Measurements from ENCODE around the gene PCDH9. TPM values are rescaled to one million over a fixed set of nuclear protein-coding genes. Genes with fewer than 3 reads are reported as not detected.

PCDH9 gene
- total RNA-seq, 1 donor from 2014 or later, result 29.7 TPM

DNA sequence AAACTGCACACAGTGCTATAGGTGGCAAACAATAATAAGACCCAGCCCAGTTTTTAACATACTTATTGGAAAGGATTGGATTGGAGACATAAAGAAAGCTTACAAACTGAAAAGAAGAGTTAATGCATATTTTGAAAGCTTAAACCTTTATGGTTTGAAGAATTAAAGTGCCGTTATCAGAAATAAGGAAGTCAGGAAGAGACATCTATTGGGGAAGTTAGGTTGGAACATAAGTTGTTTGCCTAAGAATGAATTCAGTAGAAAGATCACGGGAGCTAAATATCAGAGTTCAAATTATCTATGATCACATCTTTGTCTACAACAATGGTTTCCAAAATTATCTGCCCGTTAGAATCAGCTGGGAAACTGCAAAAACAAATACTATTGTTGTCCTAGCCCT is 767.9 kb downstream of the PCDH9 start:
- Mint-ChIP-seq H3K36me3 (no peaks in the 10 kb centered on the region), H3K27me3 (ENCODE audit: low read depth) (no peaks in the 10 kb centered on the region), H3K27ac (no peak overlapping the region), H3K9me3 (no peaks in the 10 kb centered on the region), H3K4me3 (no peak overlapping the region), H3K4me1 (peaks cover 6% of the 10 kb centered on the region)
- TF ChIP-seq, protein P1, sequence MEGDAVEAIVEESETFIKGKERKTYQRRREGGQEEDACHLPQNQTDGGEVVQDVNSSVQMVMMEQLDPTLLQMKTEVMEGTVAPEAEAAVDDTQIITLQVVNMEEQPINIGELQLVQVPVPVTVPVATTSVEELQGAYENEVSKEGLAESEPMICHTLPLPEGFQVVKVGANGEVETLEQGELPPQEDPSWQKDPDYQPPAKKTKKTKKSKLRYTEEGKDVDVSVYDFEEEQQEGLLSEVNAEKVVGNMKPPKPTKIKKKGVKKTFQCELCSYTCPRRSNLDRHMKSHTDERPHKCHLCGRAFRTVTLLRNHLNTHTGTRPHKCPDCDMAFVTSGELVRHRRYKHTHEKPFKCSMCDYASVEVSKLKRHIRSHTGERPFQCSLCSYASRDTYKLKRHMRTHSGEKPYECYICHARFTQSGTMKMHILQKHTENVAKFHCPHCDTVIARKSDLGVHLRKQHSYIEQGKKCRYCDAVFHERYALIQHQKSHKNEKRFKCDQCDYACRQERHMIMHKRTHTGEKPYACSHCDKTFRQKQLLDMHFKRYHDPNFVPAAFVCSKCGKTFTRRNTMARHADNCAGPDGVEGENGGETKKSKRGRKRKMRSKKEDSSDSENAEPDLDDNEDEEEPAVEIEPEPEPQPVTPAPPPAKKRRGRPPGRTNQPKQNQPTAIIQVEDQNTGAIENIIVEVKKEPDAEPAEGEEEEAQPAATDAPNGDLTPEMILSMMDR (IDR thresholded peaks at IDR 0.05; ENCODE audit: unreplicated experiment), result no peak
- no peak for DNase-seq (ENCODE audit: low spot score in 2 of 2, unreplicated experiment in 2 of 2)

DNA sequence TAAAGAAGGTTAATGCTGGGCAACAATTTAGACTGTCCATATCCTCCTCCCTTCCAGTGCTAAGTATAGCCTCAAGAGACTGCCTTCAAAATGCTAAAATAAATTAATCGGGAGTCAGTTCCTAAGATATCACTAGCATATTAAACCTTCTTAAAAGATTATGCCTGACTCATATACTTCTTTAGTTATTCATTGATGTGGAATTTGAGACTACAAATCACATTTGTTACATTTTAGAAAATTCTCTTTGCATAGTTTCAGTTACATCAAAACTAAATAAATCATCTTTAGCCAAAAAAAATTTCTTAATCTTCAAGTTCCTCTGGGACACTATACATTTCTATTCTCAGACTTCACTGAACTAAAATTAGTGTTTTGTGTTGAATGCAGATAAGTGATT is 769.1 kb downstream of the PCDH9 start:
- Mint-ChIP-seq H3K9me3 (no peaks in the 10 kb centered on the region), H3K27me3 (ENCODE audit: low read depth) (no peaks in the 10 kb centered on the region), H3K4me3 (no peak overlapping the region), H3K36me3 (no peaks in the 10 kb centered on the region), H3K27ac (no peak overlapping the region), H3K4me1 (peaks cover 6% of the 10 kb centered on the region)
- no peak for DNase-seq (ENCODE audit: low spot score in 2 of 2, unreplicated experiment in 2 of 2)
- TF ChIP-seq, protein P1 (IDR thresholded peaks at IDR 0.05; ENCODE audit: unreplicated experiment), result no peak

DNA sequence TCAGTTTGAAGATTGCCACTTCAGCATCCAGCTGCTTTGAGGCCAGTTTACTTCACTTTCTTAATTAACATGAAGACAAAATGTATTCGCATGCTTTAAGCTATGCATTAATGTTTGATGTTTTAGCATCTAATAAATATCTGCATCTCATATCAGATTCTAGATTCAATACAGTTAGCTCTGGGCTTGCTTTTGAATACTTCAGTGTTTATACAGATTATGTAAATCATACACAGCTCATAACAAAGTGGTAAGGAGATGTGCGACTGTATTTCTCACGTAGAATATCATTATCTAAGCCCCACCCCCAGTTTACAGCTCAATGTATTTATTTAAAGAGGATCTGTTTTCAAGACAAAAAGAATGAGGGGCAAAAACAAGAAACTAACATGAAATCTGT is 770.5 kb downstream of the PCDH9 start:
- no peak overlapping the region for H3K27ac Mint-ChIP-seq
- TF ChIP-seq, protein P1 (IDR thresholded peaks at IDR 0.05; ENCODE audit: unreplicated experiment), result no peak
- H3K36me3 Mint-ChIP-seq, result no peaks in the 10 kb centered on the region
- H3K27me3 Mint-ChIP-seq (ENCODE audit: low read depth), result no peaks in the 10 kb centered on the region
- no peaks in the 10 kb centered on the region for H3K9me3 Mint-ChIP-seq
- DNase-seq (ENCODE audit: low spot score in 2 of 2, unreplicated experiment in 2 of 2), result no peak
- peaks cover 6% of the 10 kb centered on the region for H3K4me1 Mint-ChIP-seq
- H3K4me3 Mint-ChIP-seq, result no peak overlapping the region

DNA sequence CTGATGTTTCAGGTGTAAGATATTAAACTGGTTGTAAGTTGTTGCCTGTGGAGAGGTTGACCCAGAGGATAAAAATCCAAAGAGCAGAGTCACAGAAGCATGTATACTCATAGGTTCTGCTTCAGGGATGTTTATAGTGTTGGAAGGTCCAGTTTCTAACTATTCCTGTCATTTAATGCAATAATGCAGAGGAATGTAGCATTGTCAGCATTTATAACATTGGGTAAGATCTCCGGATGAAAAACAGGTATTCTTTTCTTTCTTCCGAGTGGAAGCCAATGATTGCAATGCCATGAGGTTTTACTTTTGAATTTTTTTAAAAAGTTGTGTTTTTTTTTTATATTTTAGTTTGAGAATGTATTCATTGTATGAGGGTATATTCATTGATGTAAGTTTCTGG is 771.0 kb downstream of the PCDH9 start:
- Mint-ChIP-seq H3K36me3 (no peaks in the 10 kb centered on the region), H3K4me3 (no peak overlapping the region), H3K27me3 (ENCODE audit: low read depth) (no peaks in the 10 kb centered on the region), H3K27ac (no peak overlapping the region), H3K4me1 (peaks cover 6% of the 10 kb centered on the region), H3K9me3 (no peaks in the 10 kb centered on the region)
- DNase-seq (ENCODE audit: low spot score in 2 of 2, unreplicated experiment in 2 of 2), result no peak
- TF ChIP-seq, protein P1 (IDR thresholded peaks at IDR 0.05; ENCODE audit: unreplicated experiment), result no peak

DNA sequence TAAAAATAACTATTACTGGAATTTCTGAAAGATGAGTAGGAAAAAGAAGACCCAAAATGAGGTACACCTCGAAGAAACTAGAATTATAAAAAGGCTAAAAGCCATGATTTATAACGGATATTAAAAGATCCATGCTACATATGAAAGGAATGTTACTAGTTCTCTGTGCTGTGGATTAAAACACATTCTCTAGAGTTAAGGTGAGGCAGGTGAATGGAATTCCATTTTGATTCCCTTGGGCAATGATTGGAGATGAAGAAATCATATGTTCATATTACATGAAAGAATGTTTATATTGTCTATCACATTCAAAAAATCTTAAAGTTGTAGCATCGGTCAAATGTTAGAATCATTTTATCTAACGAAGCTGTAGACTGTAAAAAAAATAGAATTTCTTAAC is 783.7 kb downstream of the PCDH9 start:
- peaks cover 2% of the 10 kb centered on the region for H3K4me1 Mint-ChIP-seq
- no peak overlapping the region for H3K27ac Mint-ChIP-seq
- no peaks in the 10 kb centered on the region for H3K27me3 Mint-ChIP-seq (ENCODE audit: low read depth)
- H3K9me3 Mint-ChIP-seq, result peaks cover 4% of the 10 kb centered on the region
- TF ChIP-seq, protein P1 (IDR thresholded peaks at IDR 0.05; ENCODE audit: unreplicated experiment), result no peak
- no peak overlapping the region for H3K4me3 Mint-ChIP-seq
- no peak for DNase-seq (ENCODE audit: low spot score in 2 of 2, unreplicated experiment in 2 of 2)
- no peaks in the 10 kb centered on the region for H3K36me3 Mint-ChIP-seq

DNA sequence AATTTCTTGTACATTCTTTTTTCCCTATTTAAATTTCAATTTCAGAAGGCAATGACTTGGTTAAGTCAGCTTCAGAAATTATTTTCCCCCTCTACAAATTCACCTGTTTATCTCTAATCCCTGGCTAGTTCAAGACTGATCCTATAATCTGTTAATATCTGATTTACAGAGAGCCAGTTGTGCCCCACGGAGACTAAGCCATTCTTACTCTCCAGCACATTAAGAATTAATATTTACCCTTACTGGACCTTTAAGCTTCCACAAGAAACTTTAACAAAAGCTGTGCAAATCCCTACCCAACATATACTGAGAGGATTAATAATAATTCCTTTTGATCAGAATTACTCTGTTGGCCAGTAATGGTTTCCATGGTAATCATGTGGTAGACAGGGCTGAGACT is 786.2 kb downstream of the PCDH9 start:
- Mint-ChIP-seq H3K27me3 (ENCODE audit: low read depth) (no peaks in the 10 kb centered on the region), H3K4me1 (peaks cover 2% of the 10 kb centered on the region), H3K4me3 (no peak overlapping the region), H3K27ac (no peak overlapping the region), H3K36me3 (no peaks in the 10 kb centered on the region), H3K9me3 (no peaks in the 10 kb centered on the region)
- no peak for DNase-seq (ENCODE audit: low spot score in 2 of 2, unreplicated experiment in 2 of 2)
- TF ChIP-seq, protein P1 (IDR thresholded peaks at IDR 0.05; ENCODE audit: unreplicated experiment), result no peak
